CMK (cell line): ENCODE results near the gene LRCH4.

Experiments used
- DNase-seq: peaks from one replicate; pipeline ENCODE4 v3.0.0-alpha.2; 2010; ENCODE audit warnings: low read depth

The LRCH4 gene

GRCh38 chr7:100582041-100582579 is 3.8 kb downstream of the LRCH4 start:
- DNase-seq = no peak

DNA sequence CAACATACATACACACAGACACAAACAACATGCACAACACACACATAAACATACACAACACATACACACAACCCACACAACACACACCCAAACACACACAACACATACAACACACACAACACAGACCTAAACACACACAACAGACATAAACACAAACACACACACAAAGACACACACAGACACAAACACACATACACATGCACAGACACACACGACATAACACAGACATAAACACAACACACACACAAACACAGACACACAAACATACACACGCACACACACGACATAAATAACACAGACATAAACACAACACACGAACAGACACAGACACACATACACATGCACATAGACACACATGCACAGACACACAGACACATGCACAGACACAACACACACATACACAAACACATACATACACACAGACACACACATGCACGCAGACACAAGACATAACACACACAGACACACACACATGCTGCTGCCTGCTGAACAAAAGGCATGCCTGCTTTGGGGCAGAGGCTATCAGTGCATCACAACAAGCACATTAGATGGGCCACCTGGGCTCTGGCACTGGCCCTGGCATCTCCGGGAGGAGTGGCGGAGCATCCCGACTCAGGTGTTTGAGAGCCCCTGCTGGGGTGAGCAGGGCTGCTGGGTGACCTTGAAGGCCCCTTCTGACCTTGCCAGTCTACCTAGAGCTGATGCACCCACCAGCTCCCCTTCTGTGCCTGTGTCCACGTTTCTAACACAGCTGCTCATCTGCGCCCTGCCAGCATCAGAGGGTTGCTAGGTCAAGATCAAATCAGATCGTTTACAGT is 5.3 kb downstream of the LRCH4 start:
- no peak for DNase-seq

DNA sequence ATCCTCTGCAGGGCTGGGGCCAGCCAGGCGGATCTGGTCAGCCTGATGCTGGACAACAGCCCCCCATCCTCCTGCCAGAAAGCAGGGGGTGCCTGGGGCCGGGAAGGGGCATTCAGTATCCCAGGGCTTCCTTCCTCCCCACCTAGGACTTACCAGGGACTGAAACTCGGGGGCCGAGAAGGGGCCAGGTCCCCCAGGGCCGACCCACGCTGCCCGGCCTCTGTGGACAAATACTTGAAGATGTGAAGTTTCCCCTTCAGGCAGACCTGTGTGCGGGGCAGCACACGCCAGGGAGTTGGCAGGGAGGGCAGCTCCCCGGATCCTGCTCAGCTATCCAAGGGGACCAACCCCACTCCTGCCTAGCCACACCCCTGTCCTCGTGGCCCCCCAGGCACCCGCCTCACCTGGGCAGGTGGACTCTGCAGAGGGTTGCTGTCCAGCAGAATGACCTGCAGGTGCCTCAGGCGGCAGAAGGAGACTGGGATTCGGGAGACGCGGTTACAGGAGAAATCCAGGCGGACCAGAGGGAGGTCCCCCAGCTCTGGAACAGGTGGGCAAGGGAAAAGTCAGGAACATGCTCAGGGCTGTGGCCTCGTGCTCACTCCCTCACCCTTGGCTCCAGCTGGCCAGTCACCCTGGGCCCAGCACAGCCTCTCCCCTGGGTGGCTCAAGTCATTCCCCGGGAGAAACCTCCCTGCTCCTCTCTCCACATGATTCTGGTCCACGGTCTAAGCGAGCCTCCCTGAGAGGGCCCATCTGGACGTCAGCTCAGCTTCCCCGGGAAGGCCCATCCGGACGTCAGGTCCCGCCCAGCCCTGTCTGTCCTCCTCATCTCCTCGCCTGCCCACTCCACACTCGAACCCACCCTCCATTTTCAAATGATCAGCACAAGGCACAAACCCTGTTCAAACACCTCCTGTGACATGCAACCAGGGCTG is 7.4 kb downstream of the LRCH4 start:
- no peak for DNase-seq

GRCh38 chr7:100577507-100577906 is 8.4 kb downstream of the LRCH4 start:
- no peak for DNase-seq

DNA sequence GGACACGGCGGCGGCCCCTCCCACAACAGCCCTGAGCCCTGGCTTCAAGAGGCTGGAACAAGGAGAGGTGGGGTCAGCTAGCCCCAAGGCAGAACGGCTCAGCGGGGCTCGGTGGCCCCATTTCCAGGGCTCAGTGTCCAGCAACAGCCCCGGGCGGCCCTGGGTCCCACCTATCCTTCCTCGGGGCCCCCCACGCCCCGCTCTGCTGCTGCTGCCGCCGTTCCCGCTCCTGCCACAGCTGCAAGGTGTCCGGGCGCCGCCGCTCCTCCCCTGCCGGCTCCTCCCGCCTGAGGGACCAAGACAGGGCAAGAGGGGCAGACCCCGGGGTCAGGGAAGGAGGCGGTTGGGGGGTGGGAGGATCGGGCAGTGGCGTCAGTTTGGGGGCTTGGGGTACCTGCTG is 8.8 kb downstream of the LRCH4 start:
- no peak for DNase-seq

DNA sequence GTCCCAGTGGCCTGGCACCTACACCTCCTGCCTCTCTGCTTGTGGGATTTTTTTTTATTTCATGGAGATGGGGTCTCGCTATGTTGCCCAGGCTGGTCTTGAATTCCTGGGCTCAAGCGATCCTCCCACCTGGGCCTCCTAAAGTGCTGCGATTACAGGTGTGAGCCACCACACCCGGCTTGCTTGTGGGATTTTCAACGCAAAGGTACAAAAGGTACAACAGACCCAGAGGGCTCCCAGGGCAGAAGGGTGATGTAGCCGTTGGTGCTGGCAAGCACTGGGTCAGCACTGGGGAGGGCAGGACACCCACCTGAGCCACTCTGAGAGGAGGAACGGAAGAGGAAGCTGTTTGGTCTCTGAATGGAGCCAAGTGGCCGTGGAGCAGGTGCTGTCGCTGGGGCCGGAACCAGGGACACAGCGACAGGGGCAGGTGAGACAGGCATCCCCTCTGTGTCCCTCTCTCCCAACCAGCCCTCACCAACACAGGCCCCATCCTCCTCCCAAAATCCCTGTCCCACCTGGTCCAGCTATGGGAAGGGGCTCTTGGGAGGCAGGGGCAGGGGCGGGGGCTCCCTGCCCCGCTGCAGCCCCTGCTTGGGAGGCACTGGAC is 9.4 kb downstream of the LRCH4 start:
- no peak for DNase-seq

GRCh38 chr7:100575746-100576383 is 10.1 kb downstream of the LRCH4 start:
- no peak for DNase-seq

DNA sequence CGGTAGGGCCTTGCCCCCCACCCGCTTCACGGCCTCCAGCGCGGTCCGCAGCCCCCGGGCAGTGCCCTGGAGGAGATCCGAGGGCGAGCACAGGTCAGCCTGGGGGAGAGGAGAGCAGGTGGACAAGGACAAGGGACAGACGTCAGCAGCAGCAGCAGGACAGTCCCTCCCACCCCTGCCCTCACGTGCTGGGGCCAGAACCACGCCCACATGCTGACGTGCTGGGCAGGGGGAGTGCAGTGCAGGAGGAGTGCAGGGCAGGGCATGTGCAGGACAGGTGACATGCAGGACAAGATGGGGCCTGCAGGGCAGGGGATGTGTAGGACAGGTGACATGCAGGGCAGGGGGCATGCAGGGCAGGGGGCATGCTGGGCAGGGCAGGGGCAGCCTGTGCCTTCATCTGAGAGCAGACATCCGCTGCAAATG is 10.7 kb downstream of the LRCH4 start:
- DNase-seq = no peak

DNA sequence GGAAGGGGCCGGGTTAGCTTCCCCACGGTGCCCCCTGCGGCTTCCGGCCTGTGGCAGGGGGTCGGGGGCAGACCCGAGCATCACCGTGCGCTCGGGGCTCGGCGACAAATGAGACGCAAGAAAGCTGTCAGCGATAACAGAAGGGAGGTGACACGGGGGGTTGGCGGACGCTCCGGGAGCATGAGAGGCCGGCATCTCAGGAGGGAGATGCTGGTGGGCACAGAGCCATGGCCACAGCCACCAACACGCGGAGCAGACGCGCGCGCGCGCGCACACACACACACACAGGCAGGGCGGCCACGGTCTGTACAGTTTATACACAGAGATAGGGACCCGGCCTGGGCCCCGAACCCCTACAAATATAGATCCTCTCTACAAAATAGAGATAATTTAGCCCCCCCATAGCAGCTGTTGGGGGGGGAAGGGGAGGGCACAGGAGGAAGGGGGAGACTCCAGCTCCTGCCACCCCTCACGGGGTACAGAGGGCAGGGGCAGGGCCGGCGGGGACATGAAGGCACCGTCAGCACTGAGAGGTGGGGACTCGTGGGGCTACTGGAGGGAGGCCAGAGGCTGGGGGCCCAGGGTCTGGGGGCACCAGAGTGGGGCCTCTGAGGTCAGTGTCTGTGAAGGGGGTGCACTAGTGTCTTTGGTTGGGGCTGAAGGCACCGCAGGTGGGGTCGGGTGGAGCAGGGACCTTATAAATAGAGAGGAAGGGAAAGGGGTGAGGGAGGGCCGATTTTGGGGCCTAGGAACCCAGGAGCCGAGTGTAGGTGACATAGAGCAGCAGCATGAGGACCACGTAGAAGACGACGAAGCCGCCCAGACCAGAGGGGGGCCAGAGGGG is 11.3 kb downstream of the LRCH4 start:
- DNase-seq = no peak

GRCh38 chr7:100573691-100574361 is 12.1 kb downstream of the LRCH4 start, which contains the start of gene SAP25:
SAP25 (minus strand) TSS chr7:100573900; CDS start chr7:100573742, 158 bp downstream.
- DNase-seq = no peak

DNA sequence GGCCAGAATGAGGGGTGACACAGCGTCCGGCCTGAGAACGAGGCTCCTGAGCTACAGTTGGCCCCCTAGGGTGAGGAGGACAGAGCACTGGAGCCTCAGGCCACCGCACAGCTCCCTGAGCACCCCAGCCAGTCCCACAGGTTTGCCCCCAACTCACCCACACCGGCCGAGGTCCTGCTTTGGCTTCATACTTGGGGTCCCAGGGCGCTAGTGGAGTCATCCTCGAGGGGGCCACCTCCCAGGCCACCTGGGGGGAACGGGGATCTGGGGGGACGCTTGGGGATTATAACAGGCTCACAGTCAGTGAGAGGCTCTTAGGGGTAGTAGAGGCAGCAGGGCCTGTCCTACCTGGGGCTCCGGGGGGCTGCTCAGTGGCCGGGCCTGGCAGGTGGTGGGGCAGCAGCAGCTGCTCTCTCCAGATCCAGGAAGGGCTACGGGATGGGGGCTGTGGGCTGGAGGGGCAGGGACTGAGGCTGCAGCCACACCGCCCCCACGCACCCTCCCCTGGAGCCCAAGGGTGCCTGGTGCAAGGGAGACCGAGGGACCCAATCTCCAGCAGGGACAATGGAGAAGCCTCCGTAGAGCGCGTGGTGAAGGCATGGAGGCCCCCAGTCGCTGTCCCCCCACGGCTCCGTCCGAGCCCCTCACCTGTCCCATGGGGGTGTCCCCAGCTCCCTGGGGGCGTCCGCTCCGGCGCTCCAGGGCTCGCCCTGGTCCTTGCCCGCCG is 12.8 kb downstream of the LRCH4 start:
- DNase-seq = no peak

DNA sequence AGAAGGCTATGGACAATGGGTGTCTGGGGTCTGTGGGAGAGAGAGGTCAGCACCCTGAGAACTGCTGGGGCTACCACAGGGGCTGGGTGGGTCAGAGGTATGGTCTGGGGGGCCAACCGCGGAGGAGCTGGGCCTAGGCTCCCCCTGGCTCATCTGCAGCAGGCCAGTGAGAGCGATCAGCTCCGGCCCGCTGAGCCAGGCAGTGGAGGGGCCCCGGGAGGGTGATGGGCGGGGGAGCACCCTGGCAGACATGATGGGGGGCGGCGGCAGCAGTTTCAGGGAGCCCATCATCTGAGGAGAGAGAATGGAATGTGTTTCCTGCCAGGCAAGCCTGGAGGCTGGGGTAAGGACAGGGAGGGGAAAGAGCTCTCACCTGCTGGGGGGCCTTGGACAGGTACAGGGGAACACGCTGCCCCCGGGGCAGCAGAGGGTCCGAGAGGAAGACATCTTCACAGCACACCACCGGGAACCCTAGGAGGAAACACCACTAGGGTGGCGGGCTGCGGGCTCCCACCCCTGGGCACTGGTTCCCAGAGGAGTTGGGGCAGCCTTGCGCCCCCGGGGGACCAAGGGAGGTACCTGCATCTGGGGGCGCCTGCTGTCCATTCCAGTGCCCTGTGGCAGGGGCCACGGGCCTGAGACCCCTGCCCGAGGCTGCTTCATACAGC is 13.5 kb downstream of the LRCH4 start:
- no peak for DNase-seq

DNA sequence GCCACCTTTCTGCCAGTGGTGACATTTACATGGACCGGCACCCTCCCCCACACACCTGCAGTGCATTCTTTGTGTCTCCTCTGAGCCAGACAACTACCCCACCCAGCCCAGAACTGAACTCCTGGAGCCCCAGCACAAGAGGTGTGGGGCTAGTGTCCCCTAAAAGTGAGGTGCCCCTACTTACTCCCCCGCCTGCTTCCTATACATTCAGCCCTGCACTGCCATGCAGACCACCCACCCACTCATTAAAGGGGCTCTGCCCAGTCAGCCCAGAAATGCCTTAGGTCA is 14.2 kb downstream of the LRCH4 start:
- DNase-seq = no peak

GRCh38 chr7:100570954-100571828 is 14.7 kb downstream of the LRCH4 start:
- DNase-seq = no peak

DNA sequence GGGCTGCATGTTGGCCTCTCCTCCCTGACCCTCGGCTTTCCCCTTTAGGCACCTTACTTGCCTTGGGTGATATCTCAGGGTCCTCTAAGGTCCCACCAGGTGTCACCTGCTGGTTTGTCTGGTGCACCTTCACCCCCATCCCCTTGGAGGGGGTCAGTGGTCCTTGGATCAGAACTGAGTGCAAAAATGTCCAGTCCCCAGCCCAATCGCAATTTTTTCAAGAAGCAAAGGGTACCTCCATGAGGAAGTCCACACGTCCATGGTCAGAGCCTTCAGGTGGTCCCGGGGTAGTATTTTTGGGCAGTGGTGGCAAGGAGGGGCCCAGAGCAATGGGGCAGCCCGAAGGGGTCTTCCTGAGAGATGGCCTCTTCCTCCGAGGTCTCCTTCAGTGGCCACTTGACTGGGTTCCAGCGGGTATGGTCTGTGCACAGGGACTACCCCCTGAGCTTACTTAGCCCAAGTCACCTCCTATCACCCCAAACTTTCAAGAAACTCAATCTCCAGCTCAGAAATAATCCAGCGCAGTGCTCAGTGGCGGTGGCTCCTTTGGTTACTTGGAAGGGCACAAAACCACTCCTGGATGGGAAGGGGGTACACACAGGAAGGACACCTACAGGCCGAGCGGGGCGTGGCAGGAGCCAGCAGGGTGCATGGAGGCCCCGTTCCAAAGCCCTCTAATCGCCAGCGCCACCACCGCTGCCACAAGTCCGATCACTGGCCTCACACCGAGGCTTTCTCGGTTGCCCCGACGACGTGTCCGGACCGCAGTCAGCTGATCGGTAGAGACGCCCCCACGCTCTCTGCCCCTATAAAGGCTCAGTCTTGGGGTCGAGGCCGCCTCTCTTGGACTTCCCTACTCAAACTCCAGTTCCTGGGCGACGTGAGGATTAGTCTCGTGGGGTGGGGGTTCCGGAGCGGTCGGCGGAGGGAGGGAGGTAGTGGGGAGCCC is 16.8 kb downstream of the LRCH4 start:
- peak; percentile 81 for DNase-seq

- DNase-seq = no peak
These were observed 17.6 kb downstream of the LRCH4 start for GRCh38 chr7:100568176-100568895.
